ENCODE data around the gene ZIK1. TPM values are rescaled to one million over a fixed set of nuclear protein-coding genes. Genes with fewer than 3 reads are reported as not detected.
A peak's percentile ranks its signal among the peaks of the same experiment; 100 is the strongest.

Gene ZIK1
- total RNA-seq, 2 donors from 2014 or later, result 5.1 to 9.0 TPM

GRCh38 chr19:57572415-57572947, 11.5 kb upstream of the ZIK1 start:
- no peak for ATAC-seq (replicated peaks in 1 of 2)

GRCh38 chr19:57576661-57577060, 7.3 kb upstream of the ZIK1 start:
- no peaks in the 10 kb centered on the region for H3K27me3 Mint-ChIP-seq (ENCODE audit: low read depth)
- H3K36me3 Mint-ChIP-seq (ENCODE audit: insufficient read depth in 2 of 2), result peaks cover 63 to 75% of the 10 kb centered on the region in 2 donors
- H3K27ac Mint-ChIP-seq, result no peak overlapping the region
- H3K9me3 Mint-ChIP-seq, result peaks cover 28 to 42% of the 10 kb centered on the region in 2 donors
- DNase-seq, result no peak
- ATAC-seq (replicated peaks in 1 of 2), result no peak
- H3K4me1 Mint-ChIP-seq (ENCODE audit: low read depth), result peaks cover 20% of the 10 kb centered on the region
- no peak overlapping the region for H3K4me3 Mint-ChIP-seq

More at GRCh38 chr19:57572415-57572947, 11.5 kb upstream of the ZIK1 start:
- Mint-ChIP-seq H3K4me1 (ENCODE audit: low read depth) (peaks cover 8% of the 10 kb centered on the region), H3K27me3 (ENCODE audit: low read depth) (no peaks in the 10 kb centered on the region), H3K9me3 (peaks cover 28 to 52% of the 10 kb centered on the region in 2 donors), H3K36me3 (ENCODE audit: insufficient read depth in 2 of 2) (peaks cover 65 to 70% of the 10 kb centered on the region in 2 donors), H3K4me3 (no peak overlapping the region), H3K27ac (no peak overlapping the region)
- no peak for DNase-seq

GRCh38 chr19:57578487-57579205, 5.3 kb upstream of the ZIK1 start, which contains the start of gene ZNF416:
ZNF416 (minus strand) TSS chr19:57578911; CDS start chr19:57578704, 207 bp downstream.
- H3K27ac Mint-ChIP-seq, result peak within 1 kb of the TSS; percentile 40
- H3K4me3 Mint-ChIP-seq, result peak within 1 kb of the TSS; percentile 84 to 85
- peaks cover 32 to 41% of the 10 kb centered on the region in 2 donors for H3K9me3 Mint-ChIP-seq
- no peaks in the 10 kb centered on the region for H3K27me3 Mint-ChIP-seq (ENCODE audit: low read depth)
- peak; percentile 95 to 97 for DNase-seq
- H3K36me3 Mint-ChIP-seq (ENCODE audit: insufficient read depth in 2 of 2), result peaks cover 53 to 68% of the 10 kb centered on the region in 2 donors
- H3K4me1 Mint-ChIP-seq (ENCODE audit: low read depth), result peaks cover 23% of the 10 kb centered on the region
- ATAC-seq (replicated peaks in 1 of 2), result peak; percentile 94

- ATAC-seq (replicated peaks in 1 of 2), result no peak
- no peak for DNase-seq
- H3K27ac Mint-ChIP-seq, result no peak overlapping the region
- no peaks in the 10 kb centered on the region for H3K27me3 Mint-ChIP-seq (ENCODE audit: low read depth)
- H3K4me1 Mint-ChIP-seq (ENCODE audit: low read depth), result peaks cover 26% of the 10 kb centered on the region
- peak overlapping the region; percentile 92 to 98 for H3K4me3 Mint-ChIP-seq
- H3K9me3 Mint-ChIP-seq, result peaks cover 33 to 35% of the 10 kb centered on the region in 2 donors
- H3K36me3 Mint-ChIP-seq (ENCODE audit: insufficient read depth in 2 of 2), result peaks cover 47 to 68% of the 10 kb centered on the region in 2 donors
Observed at GRCh38 chr19:57583104-57583520, 833 bp upstream of the ZIK1 start.

GRCh38 chr19:57587529-57587928, 3.6 kb downstream of the ZIK1 start:
- ATAC-seq (replicated peaks in 1 of 2) (no peak), DNase-seq (no peak)
- no peaks in the 10 kb centered on the region for H3K27me3 Mint-ChIP-seq (ENCODE audit: low read depth)
- no peak overlapping the region for H3K27ac Mint-ChIP-seq
- peaks cover 20% of the 10 kb centered on the region for H3K4me1 Mint-ChIP-seq (ENCODE audit: low read depth)
- peaks cover 68 to 79% of the 10 kb centered on the region in 2 donors for H3K36me3 Mint-ChIP-seq (ENCODE audit: insufficient read depth in 2 of 2)
- H3K4me3 Mint-ChIP-seq, result no peak overlapping the region
- H3K9me3 Mint-ChIP-seq, result peaks cover 31 to 41% of the 10 kb centered on the region in 2 donors

GRCh38 chr19:57599377-57599760, 15.4 kb downstream of the ZIK1 start:
- Mint-ChIP-seq H3K4me3 (peak overlapping the region; percentile 86 to 91), H3K27me3 (ENCODE audit: low read depth) (no peaks in the 10 kb centered on the region), H3K27ac (no peak overlapping the region), H3K4me1 (ENCODE audit: low read depth) (peaks cover 20% of the 10 kb centered on the region), H3K36me3 (ENCODE audit: insufficient read depth in 2 of 2) (peaks cover 40 to 42% of the 10 kb centered on the region in 2 donors), H3K9me3 (peaks cover 26 to 34% of the 10 kb centered on the region in 2 donors)
- DNase-seq (no peak), ATAC-seq (replicated peaks in 1 of 2) (peak in 1 of 2 donors; percentile 36)

GRCh38 chr19:57599761-57600383, 15.9 kb downstream of the ZIK1 start, which contains the start of gene ZNF530:
ZNF530 (plus strand) TSS chr19:57599885; CDS start chr19:57604346, 4,461 bp downstream.
- DNase-seq (peak; percentile 92), ATAC-seq (replicated peaks in 1 of 2) (peak; percentile 100)
- Mint-ChIP-seq H3K9me3 (peaks cover 29 to 37% of the 10 kb centered on the region in 2 donors), H3K4me1 (ENCODE audit: low read depth) (peaks cover 20% of the 10 kb centered on the region), H3K4me3 (peak within 1 kb of the TSS; percentile 86 to 91), H3K36me3 (ENCODE audit: insufficient read depth in 2 of 2) (peaks cover 42 to 47% of the 10 kb centered on the region in 2 donors), H3K27ac (no peak within 1 kb of the TSS), H3K27me3 (ENCODE audit: low read depth) (no peaks in the 10 kb centered on the region)

GRCh38 chr19:57606931-57607330, 23.0 kb downstream of the ZIK1 start:
- no peaks in the 10 kb centered on the region for H3K27me3 Mint-ChIP-seq (ENCODE audit: low read depth)
- no peak overlapping the region for H3K27ac Mint-ChIP-seq
- no peaks in the 10 kb centered on the region for H3K4me1 Mint-ChIP-seq (ENCODE audit: low read depth)
- peaks cover 50 to 59% of the 10 kb centered on the region in 2 donors for H3K36me3 Mint-ChIP-seq (ENCODE audit: insufficient read depth in 2 of 2)
- no peak overlapping the region for H3K4me3 Mint-ChIP-seq
- ATAC-seq (replicated peaks in 1 of 2) (no peak), DNase-seq (no peak)
- H3K9me3 Mint-ChIP-seq, result peaks cover 18 to 37% of the 10 kb centered on the region in 2 donors

- DNase-seq, result no peak
- H3K36me3 Mint-ChIP-seq (ENCODE audit: insufficient read depth in 2 of 2), result peaks cover 44 to 58% of the 10 kb centered on the region in 2 donors
- H3K4me1 Mint-ChIP-seq (ENCODE audit: low read depth), result peaks cover 24% of the 10 kb centered on the region
- H3K9me3 Mint-ChIP-seq, result peaks cover 23 to 36% of the 10 kb centered on the region in 2 donors
- H3K4me3 Mint-ChIP-seq, result no peak overlapping the region
- H3K27ac Mint-ChIP-seq, result no peak overlapping the region
- no peaks in the 10 kb centered on the region for H3K27me3 Mint-ChIP-seq (ENCODE audit: low read depth)
- no peak for ATAC-seq (replicated peaks in 1 of 2)
Observed at GRCh38 chr19:57611113-57611512, 27.2 kb downstream of the ZIK1 start.

GRCh38 chr19:57613941-57614743, 30.2 kb downstream of the ZIK1 start, which contains the start of gene ZNF134:
ZNF134 (plus strand) TSS chr19:57614242; CDS start chr19:57619469, 5,227 bp downstream.
- DNase-seq (peak; percentile 91 to 94), ATAC-seq (replicated peaks in 1 of 2) (peak; percentile 100)
- H3K4me3 Mint-ChIP-seq, result peak within 1 kb of the TSS; percentile 90 to 94
- peaks cover 35 to 46% of the 10 kb centered on the region in 2 donors for H3K9me3 Mint-ChIP-seq
- H3K36me3 Mint-ChIP-seq (ENCODE audit: insufficient read depth in 2 of 2), result peaks cover 58 to 66% of the 10 kb centered on the region in 2 donors
- H3K4me1 Mint-ChIP-seq (ENCODE audit: low read depth), result peaks cover 36% of the 10 kb centered on the region
- H3K27me3 Mint-ChIP-seq (ENCODE audit: low read depth), result no peaks in the 10 kb centered on the region
- peak within 1 kb of the TSS; percentile 25 for H3K27ac Mint-ChIP-seq

GRCh38 chr19:57615346-57615745, 31.4 kb downstream of the ZIK1 start:
- ATAC-seq (replicated peaks in 1 of 2) (no peak), DNase-seq (no peak)
- H3K9me3 Mint-ChIP-seq, result peaks cover 39 to 58% of the 10 kb centered on the region in 2 donors
- no peaks in the 10 kb centered on the region for H3K27me3 Mint-ChIP-seq (ENCODE audit: low read depth)
- peaks cover 65 to 76% of the 10 kb centered on the region in 2 donors for H3K36me3 Mint-ChIP-seq (ENCODE audit: insufficient read depth in 2 of 2)
- peak overlapping the region; percentile 90 to 94 for H3K4me3 Mint-ChIP-seq
- H3K27ac Mint-ChIP-seq, result peak overlapping the region; percentile 31
- H3K4me1 Mint-ChIP-seq (ENCODE audit: low read depth), result peaks cover 36% of the 10 kb centered on the region

GRCh38 chr19:57620673-57621348, 36.9 kb downstream of the ZIK1 start:
- ATAC-seq (replicated peaks in 1 of 2), result no peak
- H3K27me3 Mint-ChIP-seq (ENCODE audit: low read depth), result no peaks in the 10 kb centered on the region
- peaks cover 14% of the 10 kb centered on the region for H3K4me1 Mint-ChIP-seq (ENCODE audit: low read depth)
- peak overlapping the region; percentile 19 for H3K27ac Mint-ChIP-seq
- H3K9me3 Mint-ChIP-seq, result peaks cover 25 to 56% of the 10 kb centered on the region in 2 donors
- peaks cover 71 to 88% of the 10 kb centered on the region in 2 donors for H3K36me3 Mint-ChIP-seq (ENCODE audit: insufficient read depth in 2 of 2)
- H3K4me3 Mint-ChIP-seq, result no peak overlapping the region
- DNase-seq, result no peak
